Thyroid gland (tissue), 4 donors: ENCODE measurements around the gene NRP2. TPM values are rescaled to one million over a fixed set of nuclear protein-coding genes. Genes with fewer than 3 reads are reported as not detected.

Experiments used
- DNase-seq, 2 donors: peaks; one replicate each; pipeline ENCODE4 v3.0.0-alpha.2; 2019
- H3K27ac ChIP-seq, 3 donors: fragments of 200-600 bp; sonication (generic); 1 replicate in 2 of 3; 2 replicates in 1 of 3; pipeline ENCODE4 v1.5.1; 2016 to 2019; ENCODE audit warnings: mild to moderate bottlenecking in 1 of 3, moderate library complexity in 1 of 3
- H3K27me3 ChIP-seq: fragments of 200-600 bp; sonication (generic); one replicate; pipeline ENCODE4 v1.5.1; 2019
- H3K36me3 ChIP-seq, 2 donors: fragments of 200-600 bp; sonication (generic); one replicate each; pipeline ENCODE4 v1.5.1; 2016 to 2019
- H3K4me1 ChIP-seq, 2 donors: fragments of 200-600 bp; sonication (generic); one replicate each; pipeline ENCODE4 v1.5.1; 2017 to 2019
- H3K4me3 ChIP-seq, 3 donors: fragments of 200-600 bp; sonication (generic); replicated peaks in 1 of 3; 1 replicate in 2 of 3; 2 replicates in 1 of 3; pipeline ENCODE4 v1.5.1; 2016; ENCODE audit warnings: mild to moderate bottlenecking in 1 of 3
- H3K9me3 ChIP-seq: fragments of 200-600 bp; sonication (generic); one replicate; pipeline ENCODE4 v1.5.1; 2017
- POLR2A ChIP-seq, 2 donors: fragments of 450-650 bp; IDR thresholded peaks; one replicate each; pipeline ENCODE4 v1.6.1; 2017; ENCODE audit warnings: antibody characterized with exemption in 2 of 2, mild to moderate bottlenecking in 2 of 2, moderate library complexity in 1 of 2
- WGBS, 2 donors: methylation state at CpG; one replicate each; pipeline ENCODE4 v1.1.5; 2017; 5-methylcytosine and 5-hydroxymethylcytosine counted together
- intact Hi-C: fragments of 100-400 bp; cut with DNase I; formaldehyde crosslinking; loops from one replicate; pipeline ENCODE4 v1.15.1; 2023
- total RNA-seq, 4 donors: library from RNA; depleted of rRNA; stranded (reverse); fragments of >200 nt; gene quantifications; one replicate each; pipeline ENCODE4 v1.2.3, GENCODE V29; 2016
- TF ChIP-seq, protein P1 (sequence below), 6 experiments: fragments of 200-600 bp in 3 of 6; fragments of 450-650 bp in 3 of 6; sonication (generic) in 3 of 6; IDR thresholded peaks; one replicate each; pipeline ENCODE4 v1.5.1; 2016 to 2019; ENCODE audit warnings: antibody characterized with exemption in 6 of 6, mild to moderate bottlenecking in 2 of 6, inconsistent platforms in 1 of 6, moderate library complexity in 1 of 6

NRP2 gene
- total RNA-seq, 4 donors from 2014 or later = 29.3 to 62.5 (median 41.6) TPM

DNA sequence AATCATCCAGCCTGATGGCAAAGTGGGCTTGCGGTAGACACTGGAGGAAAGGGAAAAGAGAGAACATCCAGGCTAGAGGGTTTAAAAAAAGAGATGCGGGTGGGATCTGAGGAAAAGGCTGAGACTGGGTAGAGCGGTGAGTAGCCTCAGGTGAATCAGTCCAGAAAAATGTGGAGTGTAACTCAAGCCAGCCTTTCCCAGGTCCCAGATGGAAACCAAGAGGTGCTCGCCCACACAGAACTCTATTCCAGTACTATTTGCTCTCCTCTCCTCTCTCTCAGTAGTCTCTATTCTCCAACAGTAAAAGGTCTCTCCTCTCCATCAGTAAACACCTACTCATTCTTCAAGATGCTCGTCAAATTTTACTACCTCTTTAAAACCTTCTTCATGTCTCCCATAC lies 38.3 kb upstream of the NRP2 start:
- Histone ChIP-seq H3K36me3 (no peaks in the 10 kb centered on the region), H3K9me3 (no peaks in the 10 kb centered on the region), H3K4me1 (no peaks in the 10 kb centered on the region), H3K4me3 (no peak overlapping the region), H3K27me3 (no peaks in the 10 kb centered on the region), H3K27ac (no peak overlapping the region)
- intact Hi-C loops = no loop called here
- DNase-seq = no peak
- WGBS, 2 donors = 80 to 86% methylated on average over 5 of the region's 5 CpGs
- TF ChIP-seq, protein P1, sequence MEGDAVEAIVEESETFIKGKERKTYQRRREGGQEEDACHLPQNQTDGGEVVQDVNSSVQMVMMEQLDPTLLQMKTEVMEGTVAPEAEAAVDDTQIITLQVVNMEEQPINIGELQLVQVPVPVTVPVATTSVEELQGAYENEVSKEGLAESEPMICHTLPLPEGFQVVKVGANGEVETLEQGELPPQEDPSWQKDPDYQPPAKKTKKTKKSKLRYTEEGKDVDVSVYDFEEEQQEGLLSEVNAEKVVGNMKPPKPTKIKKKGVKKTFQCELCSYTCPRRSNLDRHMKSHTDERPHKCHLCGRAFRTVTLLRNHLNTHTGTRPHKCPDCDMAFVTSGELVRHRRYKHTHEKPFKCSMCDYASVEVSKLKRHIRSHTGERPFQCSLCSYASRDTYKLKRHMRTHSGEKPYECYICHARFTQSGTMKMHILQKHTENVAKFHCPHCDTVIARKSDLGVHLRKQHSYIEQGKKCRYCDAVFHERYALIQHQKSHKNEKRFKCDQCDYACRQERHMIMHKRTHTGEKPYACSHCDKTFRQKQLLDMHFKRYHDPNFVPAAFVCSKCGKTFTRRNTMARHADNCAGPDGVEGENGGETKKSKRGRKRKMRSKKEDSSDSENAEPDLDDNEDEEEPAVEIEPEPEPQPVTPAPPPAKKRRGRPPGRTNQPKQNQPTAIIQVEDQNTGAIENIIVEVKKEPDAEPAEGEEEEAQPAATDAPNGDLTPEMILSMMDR (IDR thresholded peaks at IDR 0.05) = no peak
- TF ChIP-seq POLR2A (IDR thresholded peaks at IDR 0.05) = no peak

DNA sequence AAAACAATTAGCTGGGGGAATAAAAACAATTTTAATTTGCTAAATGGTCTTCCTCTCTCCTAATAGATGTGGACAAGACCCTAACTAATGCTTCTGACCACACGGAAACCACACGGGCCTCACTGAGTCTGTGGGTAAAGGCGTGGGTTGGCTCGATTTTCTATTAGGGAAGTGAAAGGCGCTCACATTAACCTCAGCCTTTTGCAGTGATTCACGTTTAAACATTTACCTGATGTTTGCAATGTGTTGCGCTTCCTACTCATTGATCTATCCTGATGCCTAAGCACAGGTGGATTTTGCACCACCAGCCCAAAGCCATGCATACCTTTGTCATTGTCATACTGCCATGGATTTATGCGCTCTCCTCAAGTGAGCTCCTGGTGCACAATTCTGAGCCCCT lies 35.6 kb upstream of the NRP2 start:
- 78 to 92% methylated on average over 8 of the region's 8 CpGs for WGBS, 2 donors
- Histone ChIP-seq H3K9me3 (no peaks in the 10 kb centered on the region), H3K27ac (no peak overlapping the region), H3K4me1 (no peaks in the 10 kb centered on the region), H3K4me3 (no peak overlapping the region), H3K36me3 (no peaks in the 10 kb centered on the region), H3K27me3 (no peaks in the 10 kb centered on the region)
- intact Hi-C loops = no loop called here
- TF ChIP-seq, protein P1 (IDR thresholded peaks at IDR 0.05) = no peak
- no peak for TF ChIP-seq POLR2A (IDR thresholded peaks at IDR 0.05)
- DNase-seq = no peak

DNA sequence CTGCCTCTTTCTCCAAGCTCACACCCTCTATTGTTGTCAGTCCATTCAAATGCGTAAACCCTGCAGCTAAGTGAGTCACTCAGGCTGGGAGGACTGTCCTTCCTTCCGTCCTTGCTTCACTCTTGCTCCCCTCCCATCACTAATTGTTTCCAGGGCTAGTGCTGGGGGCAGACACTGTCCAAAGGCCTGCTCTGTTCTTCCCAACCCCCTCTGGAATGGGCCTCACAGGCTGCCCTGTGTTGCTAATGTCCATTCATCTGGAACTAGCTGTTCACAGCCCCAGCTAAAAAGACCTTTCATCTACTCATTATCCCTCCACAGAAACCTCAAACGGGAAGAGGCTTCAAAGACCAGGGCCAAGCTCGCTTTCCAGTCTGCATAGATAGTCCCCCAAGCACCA lies 31.9 kb upstream of the NRP2 start:
- 65 to 68% methylated on average over 4 of the region's 4 CpGs for WGBS, 2 donors
- DNase-seq = peak in 1 of 2 donors; percentile 3
- no peak overlapping the region for H3K27ac ChIP-seq
- intact Hi-C loops = no loop called here
- no peaks in the 10 kb centered on the region for H3K9me3 ChIP-seq
- H3K4me3 ChIP-seq = no peak overlapping the region
- H3K4me1 ChIP-seq = no peaks in the 10 kb centered on the region
- H3K27me3 ChIP-seq = no peaks in the 10 kb centered on the region
- TF ChIP-seq, protein P1 (IDR thresholded peaks at IDR 0.05) = no peak
- TF ChIP-seq POLR2A (IDR thresholded peaks at IDR 0.05) = no peak
- no peaks in the 10 kb centered on the region for H3K36me3 ChIP-seq

DNA sequence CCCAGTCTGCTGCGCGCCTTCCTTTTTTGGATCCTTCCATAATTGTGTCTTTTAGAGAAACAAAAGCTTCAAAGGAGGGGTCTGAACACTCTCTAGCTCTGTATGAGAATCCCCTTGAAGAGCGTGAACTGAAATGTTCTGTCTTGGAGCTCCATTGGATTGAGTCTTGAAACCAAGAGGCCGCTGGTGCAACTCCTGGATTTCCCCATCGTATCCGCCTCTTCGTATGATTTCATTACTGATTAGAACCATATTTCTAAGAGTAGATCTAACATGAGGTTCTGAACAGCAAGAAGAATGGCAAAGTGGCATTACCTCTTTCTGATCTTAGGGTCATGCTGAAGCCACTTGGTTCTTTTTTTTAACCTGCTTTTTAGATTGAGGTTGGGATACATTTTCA lies 31.4 kb upstream of the NRP2 start:
- Histone ChIP-seq H3K36me3 (no peaks in the 10 kb centered on the region), H3K27me3 (no peaks in the 10 kb centered on the region), H3K4me3 (no peak overlapping the region), H3K27ac (no peak overlapping the region), H3K9me3 (no peaks in the 10 kb centered on the region), H3K4me1 (no peaks in the 10 kb centered on the region)
- TF ChIP-seq, protein P1 (IDR thresholded peaks at IDR 0.05) = no peak
- no peak for TF ChIP-seq POLR2A (IDR thresholded peaks at IDR 0.05)
- intact Hi-C loops = no loop called here
- no peak for DNase-seq
- WGBS, 2 donors = 98 to 99% methylated on average over 7 of the region's 7 CpGs

DNA sequence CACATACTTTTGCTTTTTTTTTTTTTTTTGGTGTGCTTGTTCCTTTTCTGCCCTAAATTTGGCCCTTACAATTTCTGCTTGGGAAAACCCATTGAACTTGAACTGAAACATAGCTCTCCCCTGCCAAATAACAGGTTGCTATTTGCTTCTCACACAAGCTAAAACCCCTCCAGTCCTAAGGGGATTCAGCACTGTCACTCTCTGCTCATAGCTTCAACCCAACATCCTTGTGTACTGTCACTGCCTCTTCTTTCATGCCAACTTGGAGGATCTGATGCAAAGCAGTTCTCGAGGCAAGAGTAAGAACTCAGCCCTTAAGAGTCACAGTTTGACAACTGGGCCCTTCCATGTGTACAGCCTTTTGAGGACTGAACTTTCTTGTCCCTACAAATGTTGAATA lies 30.6 kb upstream of the NRP2 start:
- H3K27ac ChIP-seq = no peak overlapping the region
- no peaks in the 10 kb centered on the region for H3K27me3 ChIP-seq
- no peaks in the 10 kb centered on the region for H3K36me3 ChIP-seq
- no peak for TF ChIP-seq POLR2A (IDR thresholded peaks at IDR 0.05)
- TF ChIP-seq, protein P1 (IDR thresholded peaks at IDR 0.05) = no peak
- H3K4me1 ChIP-seq = no peaks in the 10 kb centered on the region
- DNase-seq = no peak
- WGBS, 2 donors = 0% methylated on average over 1 of the region's 1 CpG
- H3K9me3 ChIP-seq = no peaks in the 10 kb centered on the region
- H3K4me3 ChIP-seq = no peak overlapping the region
- intact Hi-C loops = no loop called here
